NCI-H2196 (cell line): ENCODE data around the gene CMTM1.
A peak's percentile ranks its signal among the peaks of the same experiment; 100 is the strongest.
"Not testable (repeated sequence)": the region's sequence is repeated elsewhere in the genome, so short reads cannot be mapped to it uniquely, and the experiment has no call there.

Experiments used
- DNase-seq: peaks from one replicate; lab custom pipeline; 2025; ENCODE audit not compliant: unreplicated experiment; lab: John Stamatoyannopoulos, UW

Gene CMTM1

GRCh38 chr16:66588981-66589713 is 22.9 kb downstream of the CMTM1 start:
- no peak for DNase-seq

- DNase-seq = no peak
These were observed 24.1 kb downstream of the CMTM1 start for GRCh38 chr16:66590322-66590721.

GRCh38 chr16:66591018-66591417 is 24.8 kb downstream of the CMTM1 start:
- no peak for DNase-seq

- DNase-seq = no peak
These were observed 26.0 kb downstream of the CMTM1 start for GRCh38 chr16:66592241-66592640.

- DNase-seq = no peak
These were observed 26.6 kb downstream of the CMTM1 start for GRCh38 chr16:66592814-66593213.

GRCh38 chr16:66594739-66595138 is 28.5 kb downstream of the CMTM1 start:
- DNase-seq = no peak

GRCh38 chr16:66596559-66596958 is 30.3 kb downstream of the CMTM1 start:
- DNase-seq = not testable (repeated sequence)

- DNase-seq = no peak
These were observed 31.0 kb downstream of the CMTM1 start for GRCh38 chr16:66596986-66597848.

GRCh38 chr16:66598111-66598510 is 31.9 kb downstream of the CMTM1 start:
- DNase-seq = no peak

GRCh38 chr16:66599726-66600125 is 33.5 kb downstream of the CMTM1 start:
- DNase-seq = no peak

- DNase-seq = no peak
These were observed 34.2 kb downstream of the CMTM1 start for GRCh38 chr16:66600477-66600876.

- no peak for DNase-seq
These were observed 35.2 kb downstream of the CMTM1 start for GRCh38 chr16:66601471-66601870.

- no peak for DNase-seq
These were observed 37.5 kb downstream of the CMTM1 start for GRCh38 chr16:66603537-66604375.

- peak; percentile 19 for DNase-seq
These were observed 38.3 kb downstream of the CMTM1 start, which contains the start of gene CMTM3 for GRCh38 chr16:66604376-66605176. Gene CMTM3 (plus strand): TSS chr16:66604704. CDS start chr16:66604806, 102 bp downstream.

GRCh38 chr16:66605177-66605978 is 39.1 kb downstream of the CMTM1 start:
- DNase-seq = no peak

- DNase-seq = no peak
These were observed 39.9 kb downstream of the CMTM1 start for GRCh38 chr16:66605979-66606751.

- DNase-seq = peak; percentile 68
These were observed 42.3 kb downstream of the CMTM1 start for GRCh38 chr16:66608241-66609138.

- no peak for DNase-seq
These were observed 42.9 kb downstream of the CMTM1 start for GRCh38 chr16:66609139-66609510.
